HG02981 (cell line): Measurements from ENCODE around the gene QKI.

Source experiments
- ATAC-seq: cut with Tn5 transposase; IDR thresholded peaks from one replicate; pipeline ENCODE4 v1.9.1; 2021; ENCODE audit warnings: mild to moderate bottlenecking, moderate library complexity; ENCODE audit not compliant: unreplicated experiment

Gene QKI

GRCh38 chr6:163390770-163391169 is 23.7 kb upstream of the QKI start:
- ATAC-seq = no peak

DNA sequence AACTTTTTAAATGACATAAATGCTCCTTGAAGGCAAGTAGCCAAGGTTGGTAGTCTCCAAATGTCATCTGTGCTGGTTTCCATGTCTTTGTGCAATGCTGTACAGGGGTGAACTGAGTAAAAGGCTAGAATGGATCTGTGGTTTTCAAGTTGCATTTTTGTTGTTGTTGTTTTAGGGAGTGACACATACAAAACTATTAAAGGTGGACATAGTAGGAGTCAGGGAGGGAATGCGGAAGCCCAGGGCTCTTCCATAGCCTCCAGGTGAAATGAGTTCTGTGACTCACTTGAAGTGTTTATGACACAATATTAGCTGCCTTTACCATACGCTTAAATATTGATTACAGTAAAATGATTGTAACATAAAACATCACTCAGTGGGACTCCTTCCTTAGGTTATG is 22.5 kb upstream of the QKI start:
- ATAC-seq = no peak

GRCh38 chr6:163392533-163392932 is 22.0 kb upstream of the QKI start:
- ATAC-seq = no peak

DNA sequence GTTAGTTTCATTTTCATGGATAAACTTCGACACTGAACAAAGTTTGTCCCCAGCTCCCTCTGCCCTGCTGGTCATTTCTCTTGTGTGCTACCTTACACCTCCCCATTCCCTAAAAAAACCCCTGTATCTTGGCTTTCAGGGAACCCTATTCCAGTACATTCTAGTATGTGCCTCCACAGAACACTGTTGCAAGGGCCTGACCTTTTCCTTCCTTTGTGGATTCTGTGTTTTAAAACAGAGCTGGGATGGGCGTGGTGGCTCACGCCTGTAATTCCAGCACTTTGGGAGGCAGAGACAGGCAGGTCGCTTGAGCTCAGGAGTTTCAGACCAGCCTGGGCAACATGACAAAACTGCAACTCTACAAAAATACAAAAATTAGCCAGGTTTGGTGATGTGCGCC is 20.6 kb upstream of the QKI start:
- ATAC-seq = no peak

DNA sequence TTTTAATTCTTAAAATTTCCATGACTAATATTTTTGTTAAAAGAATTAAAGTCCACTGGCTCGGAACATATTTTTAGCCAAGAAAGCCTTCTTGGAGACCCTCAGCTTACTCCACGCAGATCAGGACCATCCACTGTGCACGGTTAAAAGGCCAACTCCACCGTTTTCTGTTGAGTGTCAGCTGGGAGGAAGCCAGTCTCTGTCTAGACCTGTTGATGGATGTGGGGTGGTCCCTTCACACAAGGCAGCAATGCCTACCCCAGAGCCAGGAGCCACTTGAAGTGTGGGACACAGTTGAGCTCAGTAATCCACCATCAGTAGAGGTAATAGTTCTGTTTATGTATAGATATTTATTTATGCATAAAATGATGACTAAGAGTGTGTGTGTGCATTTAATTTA is 19.9 kb upstream of the QKI start:
- ATAC-seq = no peak

DNA sequence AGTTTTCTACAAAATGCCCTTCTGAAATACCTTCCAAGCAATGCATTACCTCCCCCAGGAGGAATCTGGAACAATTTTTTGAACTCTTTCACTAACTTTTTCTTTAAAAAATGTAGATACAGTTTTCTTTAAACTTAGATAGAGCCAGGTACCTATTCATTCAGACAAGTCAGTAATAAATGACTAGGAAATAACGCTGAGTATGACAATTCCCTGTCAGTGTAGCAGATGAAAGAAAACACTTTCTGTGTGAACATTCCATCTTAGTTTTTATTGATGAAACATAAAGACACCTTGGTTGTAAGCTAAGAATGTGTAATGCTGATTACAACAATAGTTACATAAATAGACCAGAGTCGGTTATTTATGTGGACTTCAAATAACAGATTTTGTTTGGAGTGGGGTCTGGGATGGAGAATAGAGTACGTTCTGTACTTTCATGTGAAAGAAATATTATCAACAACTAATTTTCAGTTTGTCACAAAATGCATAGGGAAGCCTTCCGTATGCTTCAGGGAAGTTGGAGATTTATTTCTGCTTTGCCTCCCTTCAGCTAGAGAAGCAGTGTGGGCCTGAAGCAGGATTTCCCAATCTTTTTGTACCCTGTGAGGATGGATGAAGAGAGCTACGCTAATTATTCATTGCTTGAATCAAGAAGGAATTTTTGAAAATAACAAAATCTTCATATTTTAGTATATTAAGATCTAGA is 19.2 kb upstream of the QKI start:
- ATAC-seq = no peak

DNA sequence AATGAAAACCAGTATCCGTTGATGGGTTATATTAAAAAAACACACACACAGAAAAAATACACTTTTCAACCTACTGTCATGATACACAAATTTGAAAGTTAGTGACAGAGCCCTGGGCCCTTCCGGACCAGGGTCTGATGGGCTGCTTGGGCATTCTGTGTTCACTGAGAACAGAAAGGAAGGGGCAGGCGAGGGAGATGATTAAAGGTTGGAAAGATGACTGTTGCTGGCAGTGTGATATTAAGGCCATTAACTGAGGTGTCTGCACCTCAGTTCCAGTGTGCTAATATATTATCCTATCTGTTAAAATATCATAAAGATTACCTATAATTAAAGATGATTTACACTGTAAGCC is 18.7 kb upstream of the QKI start:
- no peak for ATAC-seq

- no peak for ATAC-seq
These were observed 17.2 kb upstream of the QKI start for GRCh38 chr6:163397326-163397725.

DNA sequence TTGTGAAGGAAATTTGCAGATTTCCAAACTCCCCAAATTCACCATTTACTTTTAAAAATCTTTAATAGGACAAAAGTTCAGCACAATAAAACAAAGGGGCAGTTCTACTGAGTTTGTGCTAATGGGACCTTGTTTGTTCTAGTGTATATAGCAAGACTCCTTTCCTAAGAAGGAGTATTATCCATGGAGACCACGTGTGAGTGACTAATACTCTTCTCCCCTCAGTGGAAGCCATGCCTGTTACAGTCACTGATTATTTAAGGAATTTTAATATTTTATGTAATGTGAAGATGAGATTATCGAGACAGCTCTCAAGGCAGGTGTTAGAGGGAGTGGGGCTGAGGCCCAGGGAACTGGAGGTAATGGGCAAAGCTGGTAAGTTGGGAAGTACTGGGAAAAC is 16.4 kb upstream of the QKI start:
- ATAC-seq = no peak

DNA sequence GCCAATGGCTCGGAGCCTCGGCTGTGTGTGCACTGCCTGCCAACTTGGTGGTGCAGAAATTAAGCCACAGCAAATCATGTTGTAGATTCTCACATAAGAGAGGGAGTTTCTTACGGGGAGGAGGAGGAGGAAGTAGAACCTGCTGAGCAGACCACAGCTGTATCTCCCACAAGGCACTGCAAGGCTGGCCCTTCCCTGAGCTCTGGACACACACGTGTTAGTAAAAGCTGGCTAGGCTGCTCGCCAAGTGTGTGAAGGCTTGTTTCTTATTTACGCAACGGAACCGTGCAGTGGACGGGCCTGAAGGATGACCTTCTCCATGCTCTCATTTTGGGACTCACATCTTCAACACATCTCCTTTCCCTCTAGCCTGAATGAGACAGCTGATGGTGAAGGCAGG is 15.7 kb upstream of the QKI start:
- ATAC-seq = no peak

DNA sequence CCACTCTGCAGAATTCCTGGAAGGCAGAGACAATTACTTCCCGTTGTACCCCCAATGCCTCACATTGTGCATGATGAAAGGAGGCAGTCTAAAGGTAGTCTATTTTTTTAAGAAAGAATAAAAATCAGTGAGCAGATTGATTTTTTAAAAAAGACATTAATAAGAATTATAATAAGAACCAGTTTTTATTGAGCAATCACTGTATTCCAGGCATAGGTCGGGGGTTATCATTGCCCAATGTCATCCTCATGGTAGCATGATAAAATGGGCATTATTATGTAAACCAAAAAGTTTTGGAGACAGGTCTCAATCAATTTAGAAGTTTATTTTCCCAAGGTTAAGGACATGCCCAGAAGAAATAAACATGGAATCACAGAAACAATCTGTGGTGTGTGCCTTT is 14.0 kb upstream of the QKI start:
- ATAC-seq = no peak

- no peak for ATAC-seq
These were observed 13.3 kb upstream of the QKI start for GRCh38 chr6:163401039-163401885.

- no peak for ATAC-seq
These were observed 11.9 kb upstream of the QKI start for GRCh38 chr6:163402616-163403015.

- no peak for ATAC-seq
These were observed 9.7 kb upstream of the QKI start for GRCh38 chr6:163404825-163405265.

DNA sequence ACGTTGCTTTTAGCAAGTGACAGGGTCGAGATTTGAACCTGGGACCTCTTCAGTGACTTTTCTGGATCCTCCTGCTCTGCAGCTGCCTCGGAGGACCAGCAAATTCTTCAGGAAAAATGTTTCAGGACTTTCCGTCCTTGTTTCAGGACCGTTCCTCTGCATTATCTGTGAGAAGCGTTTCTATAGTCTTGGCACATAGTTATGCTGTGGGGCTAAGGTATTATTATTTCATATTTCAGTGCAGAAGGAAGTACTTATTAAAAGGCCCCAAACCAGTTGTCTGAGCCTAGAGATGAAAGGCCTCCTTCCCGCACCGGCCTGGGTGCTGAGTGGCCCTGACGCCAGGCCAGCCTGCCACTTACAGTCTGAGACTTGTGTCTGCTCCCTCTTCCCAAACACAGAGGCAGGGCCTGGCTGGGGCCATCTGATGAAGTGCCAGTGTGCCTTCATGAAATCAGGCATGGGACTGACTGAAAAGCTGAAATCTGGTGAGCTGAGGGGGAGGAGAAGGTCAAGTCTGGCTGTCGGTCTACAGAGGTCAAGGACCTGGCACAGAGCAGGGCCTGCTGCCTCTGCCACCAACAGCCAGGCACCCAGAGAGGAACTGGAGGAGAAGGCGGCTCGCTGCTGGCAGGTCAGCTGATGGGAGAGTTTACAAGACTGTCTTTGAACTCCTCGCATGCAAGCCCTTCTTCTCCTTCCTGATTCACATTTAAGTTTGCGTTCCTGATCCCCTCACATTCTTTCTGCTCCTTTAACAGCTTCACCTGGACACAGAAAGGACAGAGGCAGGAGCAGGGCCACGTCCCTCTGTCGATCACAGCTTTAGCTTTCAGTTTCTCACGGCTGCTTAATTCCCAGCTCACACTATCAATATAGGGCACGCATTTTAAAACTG is 8.9 kb upstream of the QKI start:
- peak; percentile 77 for ATAC-seq

DNA sequence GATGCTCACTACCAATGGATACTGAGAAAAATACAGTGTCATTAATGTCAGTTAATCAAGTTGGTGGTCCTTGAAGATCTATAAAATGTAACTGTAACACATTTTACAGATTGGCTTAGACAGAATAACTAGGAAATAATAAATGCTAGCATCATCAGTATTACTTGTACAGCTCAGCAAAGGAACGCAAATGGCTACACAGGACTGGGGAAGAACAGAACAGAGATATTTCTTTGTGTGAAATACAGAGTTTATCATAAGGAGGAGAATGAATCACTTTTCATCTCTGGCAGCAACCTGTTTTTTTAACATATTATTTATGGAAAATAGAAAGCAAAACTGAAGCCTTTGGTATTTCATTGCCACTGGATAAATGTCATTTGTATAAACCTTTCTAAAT is 8.2 kb upstream of the QKI start:
- peak; percentile 11 for ATAC-seq

DNA sequence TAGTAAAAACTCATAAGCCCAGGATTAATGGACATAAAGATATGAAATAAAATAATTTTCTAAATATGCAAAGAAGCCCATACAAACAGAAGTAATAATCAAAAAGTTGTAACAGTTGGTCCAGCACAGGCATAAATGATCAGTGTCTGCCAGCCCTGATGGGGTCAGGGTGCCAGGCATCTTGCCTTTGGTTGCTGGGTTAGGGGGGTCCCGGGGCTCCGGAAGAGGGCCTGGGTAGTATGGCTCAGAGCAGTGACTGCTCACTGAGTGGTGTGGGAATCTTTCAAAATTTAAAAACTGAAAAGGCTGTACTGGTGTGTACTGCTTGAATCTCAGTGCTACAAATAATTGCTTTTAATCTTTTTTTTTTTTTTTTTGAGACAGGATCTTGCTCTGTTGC is 7.7 kb upstream of the QKI start:
- no peak for ATAC-seq

GRCh38 chr6:163408352-163408991 is 6.0 kb upstream of the QKI start:
- ATAC-seq = no peak

- ATAC-seq = no peak
These were observed 4.8 kb upstream of the QKI start for GRCh38 chr6:163409712-163410111.

DNA sequence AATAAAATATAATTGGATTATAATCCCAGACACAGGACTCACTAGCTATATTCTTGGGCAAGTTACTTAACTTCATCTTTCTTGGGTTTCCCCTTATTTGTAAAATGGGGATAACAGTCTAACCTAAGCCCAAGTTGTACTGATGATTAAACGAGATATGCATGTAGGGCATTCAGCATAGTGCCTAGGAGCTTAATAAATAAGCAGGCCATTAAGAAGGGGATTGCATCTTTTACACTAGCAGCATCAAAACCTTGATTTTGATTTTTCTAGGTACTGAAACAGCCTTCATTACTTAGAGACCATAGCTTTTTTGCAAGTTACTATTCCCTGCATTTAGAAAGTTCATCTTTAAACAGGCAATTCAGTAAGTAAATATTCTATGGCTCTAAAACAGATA is 2.2 kb upstream of the QKI start:
- no peak for ATAC-seq

GRCh38 chr6:163412801-163413344 is 1.6 kb upstream of the QKI start:
- no peak for ATAC-seq
